NOMO-1 treated with dmso at 0.1 percent for 144 hours (cell line): ENCODE measurements around the gene GUCY2F.
A peak's percentile ranks its signal among the peaks of the same experiment; 100 is the strongest.

Experiments
- DNase-seq: peaks from one replicate; lab custom pipeline; 2025; ENCODE audit not compliant: unreplicated experiment; lab: John Stamatoyannopoulos, UW

The GUCY2F gene

GRCh38 chrX:109481986-109482385, at the start of gene GUCY2F:
Gene GUCY2F (minus strand): TSS chrX:109482086. CDS start chrX:109475936, 6,150 bp downstream.
- DNase-seq: no peak

GRCh38 chrX:109519001-109519400, 37.1 kb upstream of the GUCY2F start:
- no peak for DNase-seq

GRCh38 chrX:109511113-109511512, 29.2 kb upstream of the GUCY2F start:
- no peak for DNase-seq

GRCh38 chrX:109508915-109509314, 27.0 kb upstream of the GUCY2F start:
- no peak for DNase-seq

DNA sequence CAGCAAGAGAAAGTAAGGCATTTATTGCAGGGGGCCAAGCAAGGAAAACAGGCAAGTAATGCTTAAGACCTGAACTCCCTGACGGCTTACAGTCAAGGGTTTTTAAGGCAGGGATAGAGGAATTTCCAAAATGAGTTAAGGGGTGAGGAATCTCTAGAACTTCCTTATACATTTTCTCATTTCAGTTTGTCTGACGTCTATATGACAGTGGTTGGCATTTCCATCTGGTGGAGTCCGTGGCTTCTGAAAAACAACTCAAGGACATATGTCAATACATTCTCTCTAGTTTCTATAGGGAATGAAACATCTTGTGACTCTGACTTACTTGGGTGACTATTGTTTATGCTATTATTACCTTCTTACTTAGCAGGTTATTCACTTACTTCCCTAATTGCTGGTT, 19.3 kb upstream of the GUCY2F start:
- no peak for DNase-seq

GRCh38 chrX:109498434-109498833, 16.5 kb upstream of the GUCY2F start:
- no peak for DNase-seq

GRCh38 chrX:109489174-109489573, 7.3 kb upstream of the GUCY2F start:
- DNase-seq: peak; percentile 8

GRCh38 chrX:109487640-109488039, 5.8 kb upstream of the GUCY2F start:
- DNase-seq: peak; percentile 48

- peak; percentile 48 for DNase-seq
These were observed 3.8 kb upstream of the GUCY2F start for GRCh38 chrX:109485470-109486340.

GRCh38 chrX:109484886-109485285, 3.0 kb upstream of the GUCY2F start:
- no peak for DNase-seq

DNA sequence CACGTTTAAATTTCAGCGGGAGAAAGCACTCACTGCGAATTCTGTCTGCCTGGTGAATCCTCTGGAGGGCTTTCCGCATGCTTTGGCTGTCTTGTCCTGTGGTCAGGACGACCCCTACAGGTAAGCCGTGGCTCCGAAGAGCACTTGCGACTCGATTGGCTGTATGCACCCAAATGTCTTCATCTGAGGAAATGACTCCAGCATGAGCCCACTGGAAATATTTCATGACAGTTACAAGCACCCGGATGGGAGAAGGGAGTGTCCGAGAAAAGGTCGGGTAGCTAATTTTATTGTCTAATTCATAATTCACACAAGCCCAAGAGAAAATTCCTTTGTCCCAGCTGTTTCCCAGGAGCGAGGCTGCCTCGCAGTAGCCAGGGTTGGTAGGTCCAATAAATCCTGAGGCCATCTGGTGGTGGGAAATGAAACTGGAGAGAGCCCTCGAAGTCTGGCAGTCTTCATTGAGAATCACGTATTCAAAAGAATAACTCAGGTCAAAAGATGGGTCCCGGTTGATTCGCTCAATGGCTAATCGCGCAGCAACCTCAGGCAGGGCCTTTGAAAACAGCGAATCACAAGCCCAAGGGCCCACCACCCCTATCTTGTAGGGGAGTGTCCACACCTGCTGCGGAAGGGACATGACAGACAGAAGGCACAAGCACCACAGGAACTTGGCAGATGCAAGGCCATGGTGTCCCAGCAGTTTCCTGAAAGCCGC, 6.6 kb downstream of the GUCY2F start:
- DNase-seq: peak; percentile 57

DNA sequence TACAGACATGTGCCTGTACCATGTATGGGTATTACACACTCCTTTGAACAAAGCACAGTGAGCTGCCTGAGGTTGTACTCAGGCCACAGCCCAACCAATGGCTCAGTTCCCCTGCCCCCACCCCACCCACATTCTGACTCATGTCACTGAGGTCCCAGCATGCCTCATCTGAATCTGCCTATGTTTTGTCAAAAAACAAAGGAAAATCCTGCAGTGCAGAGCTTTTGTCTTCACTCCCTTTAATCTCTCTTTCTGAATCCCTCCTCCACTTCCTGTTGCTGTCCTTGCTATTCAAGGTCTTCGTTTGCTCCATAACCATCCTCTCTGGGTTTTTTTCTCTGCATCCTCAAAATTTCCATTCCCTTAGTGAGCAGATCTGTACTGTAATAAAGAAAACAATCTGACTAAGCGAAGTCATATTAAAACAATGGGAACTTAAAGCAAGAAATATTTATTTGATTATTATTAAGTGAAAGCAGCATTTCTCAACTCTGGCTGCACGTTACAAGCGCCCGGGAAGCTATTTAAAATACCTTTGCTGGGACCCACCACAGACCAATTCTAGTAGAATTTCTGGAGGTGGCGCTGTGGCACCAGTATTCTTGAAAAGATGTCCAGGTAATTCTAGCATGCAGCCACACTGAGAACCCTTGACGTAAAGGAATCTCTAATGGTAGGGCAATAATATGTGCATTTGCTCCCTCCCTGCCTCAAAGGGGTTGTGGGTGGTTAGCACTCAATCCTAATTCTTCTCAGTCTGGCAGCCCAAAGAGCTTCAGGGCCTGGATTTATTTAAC, 8.7 kb downstream of the GUCY2F start:
- DNase-seq: no peak

DNA sequence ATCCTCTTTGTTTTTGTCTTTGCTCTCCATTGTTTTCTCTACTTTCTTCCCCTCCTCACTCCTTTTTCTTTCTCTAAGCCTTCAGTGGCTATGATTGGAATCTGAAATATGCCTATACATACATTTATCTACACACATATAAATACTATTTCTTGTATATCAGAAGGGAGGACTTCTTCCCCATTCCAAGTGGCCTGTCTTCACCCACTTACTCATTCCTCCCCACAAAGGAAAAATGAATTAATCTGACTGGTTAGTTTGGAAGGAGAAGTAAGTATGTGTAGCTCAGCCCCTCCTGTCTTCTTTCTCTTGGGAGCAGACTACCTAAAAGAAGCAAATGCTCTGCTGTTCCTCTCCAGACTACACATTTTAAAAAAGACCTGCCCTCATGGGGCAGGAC, 17.7 kb downstream of the GUCY2F start:
- DNase-seq: no peak

DNA sequence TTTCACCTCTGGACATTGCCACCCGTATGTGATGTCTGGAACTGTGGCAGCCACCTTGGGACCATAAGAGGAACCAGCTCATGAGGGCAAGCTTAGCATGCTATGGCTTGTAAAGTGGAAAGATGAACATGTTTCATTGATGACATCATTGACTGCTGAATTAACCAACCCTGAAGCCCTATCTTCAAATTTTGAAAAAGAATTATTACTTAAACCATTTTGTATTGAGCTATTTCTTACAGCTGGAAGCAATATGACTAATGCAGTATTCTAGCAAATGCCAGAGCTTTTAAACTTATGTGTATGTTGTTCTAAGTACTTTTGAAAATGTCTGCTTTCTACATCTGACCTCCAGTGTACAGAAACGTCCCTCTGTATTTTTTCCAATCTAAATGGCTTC, 18.1 kb downstream of the GUCY2F start:
- DNase-seq: no peak

DNA sequence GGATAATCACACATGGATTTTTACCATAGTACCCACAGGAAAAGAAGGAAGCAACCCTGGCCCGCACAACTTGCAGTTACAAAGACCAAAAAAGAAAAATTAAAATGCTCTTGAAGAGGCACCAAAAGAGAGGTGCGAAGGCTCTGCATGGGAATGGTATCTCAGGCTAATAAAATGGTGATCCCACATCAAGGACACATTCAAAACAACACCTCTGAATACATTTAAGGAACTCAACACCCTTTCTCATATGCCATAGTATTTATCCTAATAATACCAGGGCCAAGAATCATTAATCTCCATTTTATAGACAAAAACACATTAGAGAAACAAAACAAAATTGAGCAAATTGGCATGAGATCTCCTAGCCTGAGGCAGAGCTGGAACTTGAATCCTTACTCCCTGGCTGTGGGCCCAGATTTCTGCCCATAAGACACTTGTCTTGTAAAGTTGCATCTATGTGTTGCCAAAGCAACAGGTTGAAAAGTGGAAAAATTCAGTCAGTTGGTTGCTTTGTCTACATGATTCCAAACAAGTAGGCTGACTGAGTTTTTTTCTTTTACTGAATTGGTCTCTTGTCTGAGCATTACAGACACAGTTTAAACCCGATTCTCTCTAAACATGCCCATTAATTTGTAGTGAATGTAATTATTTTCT, 33.5 kb downstream of the GUCY2F start:
- DNase-seq: no peak

DNA sequence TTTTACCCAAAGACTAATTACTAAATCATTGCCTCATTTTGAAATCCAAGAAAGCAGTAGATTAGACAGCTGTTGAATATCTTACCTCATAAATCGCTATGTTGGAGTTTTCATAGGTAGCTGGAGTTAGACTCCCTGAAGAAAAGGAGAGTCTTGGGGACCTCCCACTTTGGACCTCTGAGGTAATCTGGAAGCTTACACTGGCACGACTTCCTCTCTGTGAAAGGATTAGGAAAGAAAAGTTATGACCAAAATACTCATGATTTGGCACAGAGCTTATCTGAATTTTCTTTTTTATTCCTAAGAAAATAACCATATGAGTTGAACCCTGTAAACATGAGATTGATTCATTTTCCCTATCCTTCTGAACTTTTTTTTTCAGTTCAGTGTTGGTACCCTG, 40.6 kb downstream of the GUCY2F start:
- DNase-seq: no peak

- peak; percentile 35 for DNase-seq
These were observed 41.4 kb downstream of the GUCY2F start for GRCh38 chrX:109440475-109440874.

- no peak for DNase-seq
These were observed 72.7 kb downstream of the GUCY2F start for GRCh38 chrX:109409181-109409580.

- DNase-seq: no peak
These were observed 78.0 kb downstream of the GUCY2F start for GRCh38 chrX:109403922-109404321.

DNA sequence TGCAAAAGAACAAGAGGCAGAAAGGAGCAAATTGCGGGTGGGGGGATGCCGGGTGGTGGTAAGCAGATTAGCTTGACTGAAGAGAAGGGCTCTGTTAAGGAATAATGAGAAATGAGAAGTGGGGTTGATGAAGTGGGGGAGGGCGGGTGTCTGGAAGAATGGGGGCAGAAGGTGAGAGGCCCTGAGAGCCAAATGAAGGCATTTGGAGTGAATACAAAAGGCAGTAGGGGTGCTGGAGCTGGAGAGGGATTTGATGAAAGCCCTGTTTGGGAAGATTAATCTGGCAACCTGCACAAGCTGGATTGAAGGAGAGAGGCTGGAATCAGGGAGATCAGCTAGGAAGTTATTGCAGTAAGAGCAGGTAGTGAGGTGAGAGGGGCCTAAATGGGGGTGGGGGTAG, 82.1 kb downstream of the GUCY2F start:
- DNase-seq: no peak

GRCh38 chrX:109398833-109399232, 83.1 kb downstream of the GUCY2F start:
- DNase-seq: no peak
